Activated effector memory CD4-positive, alpha-beta T cell treated with Interleukin-2 at 50 U/mL for 16 hours (primary cell): ENCODE measurements around the gene POU3F1.

ENCODE experiments used
- DNase-seq: peaks from one replicate; pipeline ENCODE4 v3.0.0-alpha.2; 2020

The POU3F1 gene

DNA sequence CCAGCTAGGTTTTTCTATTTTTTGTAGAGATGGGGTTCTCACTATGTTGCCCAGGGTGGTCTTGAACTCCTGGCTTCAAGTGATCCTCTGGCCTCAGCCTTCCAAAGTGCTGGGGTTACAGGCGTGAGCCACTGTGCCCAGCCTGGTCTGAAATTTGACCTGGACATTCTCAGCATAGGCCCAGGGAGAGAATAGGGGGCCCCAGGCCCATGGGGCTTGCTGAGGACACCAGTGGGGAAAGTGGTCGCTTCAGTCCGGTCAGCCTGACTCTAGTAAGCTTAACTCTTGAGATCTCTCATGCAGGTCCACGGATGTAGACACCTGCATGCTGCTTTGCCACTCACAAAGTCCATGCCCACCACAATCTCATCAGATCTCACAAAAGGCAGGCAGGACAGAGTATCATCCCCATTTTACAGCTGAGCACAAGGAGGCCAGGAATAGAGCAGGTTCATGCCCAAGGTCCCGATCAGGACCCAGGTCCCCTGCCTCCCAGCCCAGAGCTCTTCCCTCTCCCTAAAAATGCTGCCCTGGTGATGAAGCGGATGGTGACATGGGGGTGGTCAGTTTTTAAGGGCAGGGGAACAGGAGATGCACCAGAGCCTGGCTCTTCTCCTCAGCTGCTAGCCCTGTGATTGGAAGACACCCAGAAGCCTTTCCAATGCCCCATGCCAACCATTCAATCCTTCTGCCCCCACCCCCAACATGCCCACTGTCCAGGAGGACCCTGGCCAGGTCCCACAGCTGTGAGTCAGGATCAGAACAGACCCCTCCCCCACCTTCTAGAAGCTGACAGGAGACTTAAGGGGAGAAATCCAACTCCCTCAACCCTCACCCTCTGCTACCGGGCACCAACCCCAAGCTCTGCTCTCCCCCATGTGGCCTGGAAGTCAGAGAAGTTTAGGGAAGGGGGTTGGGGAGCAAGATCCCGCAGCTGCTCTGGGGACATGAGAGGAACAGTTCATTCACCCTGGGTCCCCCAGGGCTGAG is 43.0 kb downstream of the POU3F1 start:
- no peak for DNase-seq

DNA sequence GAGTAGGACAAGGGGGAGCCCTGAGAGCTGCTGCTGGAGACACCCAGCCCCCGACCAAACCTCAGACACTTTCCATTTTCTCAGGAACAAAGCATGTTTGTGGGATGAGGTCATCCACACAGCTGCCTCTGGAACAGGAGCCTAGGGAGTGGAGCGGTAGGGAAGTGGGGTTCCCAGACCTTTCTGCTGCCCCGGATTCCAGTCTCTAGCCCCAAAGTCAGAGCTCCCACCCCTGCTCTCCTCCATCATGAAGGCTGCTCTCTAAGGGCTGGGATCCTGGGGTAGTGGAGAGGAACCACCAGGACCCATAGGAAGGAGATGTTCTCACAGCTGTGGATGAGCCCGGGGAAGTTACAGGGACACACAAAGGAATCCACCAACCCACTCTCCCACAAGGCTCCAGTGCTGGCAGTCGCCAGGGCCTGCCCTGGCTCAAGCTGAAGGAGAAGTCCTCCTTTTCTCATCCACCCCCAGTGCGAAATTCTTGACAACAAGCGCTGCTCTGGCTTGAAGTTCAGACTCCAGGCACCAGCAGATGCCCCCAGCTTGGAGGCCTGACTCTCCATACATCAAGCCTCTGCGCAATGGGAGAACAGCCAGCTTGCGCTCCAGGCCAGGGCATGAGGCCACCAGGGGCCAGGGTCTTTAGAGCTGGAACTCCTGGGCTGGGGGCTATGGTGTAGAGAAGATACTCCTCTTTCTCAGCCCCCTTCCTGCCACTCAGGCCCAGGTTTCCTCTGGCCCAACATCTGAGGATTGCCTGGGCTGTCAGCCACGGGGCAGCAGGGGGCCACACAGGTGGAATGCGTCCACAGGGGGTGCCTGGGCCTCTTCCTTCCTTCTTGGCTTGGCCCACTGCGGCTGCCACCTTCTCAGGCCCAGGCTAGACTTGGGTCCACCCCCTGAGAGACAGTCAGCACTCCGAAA is 45.8 kb downstream of the POU3F1 start:
- no peak for DNase-seq

DNA sequence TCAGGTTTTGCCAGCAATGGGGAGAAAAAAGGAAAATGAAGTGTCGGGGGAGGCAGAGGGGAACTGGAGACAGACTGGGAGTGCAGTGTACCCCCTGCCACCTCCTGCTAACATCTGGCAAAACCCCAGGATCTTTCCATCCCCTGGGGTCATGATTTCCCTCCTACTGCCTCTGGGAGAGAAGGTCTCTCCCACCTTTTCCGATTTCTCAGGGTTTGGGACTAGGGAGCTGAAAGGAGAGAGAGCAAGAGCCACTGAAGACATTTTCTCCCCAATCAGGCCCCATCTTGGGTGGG is 46.4 kb downstream of the POU3F1 start:
- no peak for DNase-seq

DNA sequence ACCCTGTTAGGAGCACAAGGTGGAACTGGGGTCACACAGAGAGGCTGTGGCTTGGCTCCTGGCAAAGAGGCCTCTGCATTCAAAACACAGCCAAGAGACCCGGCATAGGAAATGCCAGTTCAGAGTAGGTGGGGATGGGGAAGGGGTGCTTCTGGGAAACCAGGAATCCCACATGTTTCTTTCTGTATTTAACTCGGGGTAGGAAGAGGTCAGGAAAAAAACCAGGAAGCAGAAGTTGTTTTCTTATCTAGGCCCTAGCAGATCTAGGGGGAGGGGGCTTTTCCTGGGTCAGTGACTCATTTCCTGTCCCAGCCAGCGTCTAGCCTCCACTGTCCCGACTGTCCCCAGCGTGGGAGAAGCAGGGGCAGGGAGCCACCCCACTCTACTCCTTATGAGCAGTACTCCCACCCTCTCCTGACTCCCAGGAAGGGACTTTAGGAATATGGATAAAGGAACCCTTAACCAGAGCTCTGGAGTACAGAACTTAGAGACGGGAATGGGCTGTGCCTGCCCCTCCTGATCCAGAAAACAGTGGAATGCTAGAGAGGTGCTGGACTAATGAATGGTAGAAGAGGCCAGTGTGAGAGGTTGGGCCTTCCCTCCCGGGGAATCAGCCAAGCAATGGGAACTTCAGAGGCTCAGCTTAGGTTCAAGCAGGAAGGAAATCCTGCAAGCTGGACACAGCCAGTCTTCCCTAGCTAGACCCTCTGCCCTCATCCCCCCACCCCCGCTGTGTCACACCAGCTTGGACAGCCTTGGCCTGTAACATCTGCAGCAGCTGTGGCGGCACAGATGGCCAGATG is 47.0 kb downstream of the POU3F1 start:
- no peak for DNase-seq

DNA sequence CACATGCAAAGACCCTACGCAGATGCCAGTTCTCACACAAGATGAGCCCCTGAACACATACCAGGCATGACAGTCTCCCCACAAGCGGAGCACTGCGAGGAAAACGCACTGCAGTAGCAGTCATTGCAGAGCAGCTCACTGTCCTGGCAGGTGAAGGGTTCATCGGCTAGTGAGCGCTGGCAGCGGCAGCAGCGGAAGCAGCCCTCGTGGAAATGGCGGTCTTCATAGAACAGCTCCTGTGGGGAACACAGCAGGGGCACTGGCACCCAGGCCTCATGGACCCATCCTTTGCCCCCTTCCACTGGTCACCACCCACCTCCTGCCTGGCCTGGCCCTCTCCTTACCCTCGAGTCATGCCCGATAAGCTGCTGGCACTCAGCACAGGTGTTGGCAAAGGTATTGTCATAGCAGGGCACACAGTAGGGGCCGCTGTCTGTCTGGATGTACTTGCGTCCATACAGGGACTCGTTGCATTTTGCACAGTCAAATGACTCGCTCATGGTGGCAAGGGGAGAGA is 47.6 kb downstream of the POU3F1 start:
- no peak for DNase-seq

DNA sequence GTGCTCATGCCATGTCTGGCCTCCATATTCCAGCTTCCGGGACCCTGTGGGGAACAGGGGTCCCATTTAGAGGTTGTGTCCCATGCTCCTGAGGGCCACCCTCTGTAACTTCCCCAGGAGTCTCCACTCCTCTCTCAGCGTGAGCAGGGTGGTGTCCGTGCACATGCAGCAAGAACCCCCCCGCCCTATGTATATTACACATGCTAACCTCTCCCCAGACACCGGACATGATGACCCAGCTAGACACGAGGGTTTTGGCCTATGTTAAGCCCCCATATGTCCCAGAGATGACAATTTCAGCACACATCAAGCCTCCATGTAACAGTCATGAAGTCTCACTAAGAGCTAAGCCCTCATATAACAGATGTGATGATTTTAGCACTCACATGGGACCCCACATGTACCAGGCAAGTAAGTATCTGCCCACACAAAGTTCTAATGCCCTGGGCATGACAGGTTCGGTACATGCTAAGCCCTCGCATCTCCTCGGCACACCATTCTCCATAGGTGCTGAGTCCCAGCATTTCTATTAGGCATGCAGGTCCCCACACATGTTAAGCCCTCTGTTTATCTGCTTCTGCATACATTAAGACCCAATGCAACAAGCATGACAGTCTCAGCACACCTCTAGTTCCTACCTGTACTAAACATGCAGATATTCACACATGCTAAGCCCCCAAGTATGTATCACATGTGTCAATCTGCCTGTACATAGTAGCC is 48.3 kb downstream of the POU3F1 start:
- no peak for DNase-seq

DNA sequence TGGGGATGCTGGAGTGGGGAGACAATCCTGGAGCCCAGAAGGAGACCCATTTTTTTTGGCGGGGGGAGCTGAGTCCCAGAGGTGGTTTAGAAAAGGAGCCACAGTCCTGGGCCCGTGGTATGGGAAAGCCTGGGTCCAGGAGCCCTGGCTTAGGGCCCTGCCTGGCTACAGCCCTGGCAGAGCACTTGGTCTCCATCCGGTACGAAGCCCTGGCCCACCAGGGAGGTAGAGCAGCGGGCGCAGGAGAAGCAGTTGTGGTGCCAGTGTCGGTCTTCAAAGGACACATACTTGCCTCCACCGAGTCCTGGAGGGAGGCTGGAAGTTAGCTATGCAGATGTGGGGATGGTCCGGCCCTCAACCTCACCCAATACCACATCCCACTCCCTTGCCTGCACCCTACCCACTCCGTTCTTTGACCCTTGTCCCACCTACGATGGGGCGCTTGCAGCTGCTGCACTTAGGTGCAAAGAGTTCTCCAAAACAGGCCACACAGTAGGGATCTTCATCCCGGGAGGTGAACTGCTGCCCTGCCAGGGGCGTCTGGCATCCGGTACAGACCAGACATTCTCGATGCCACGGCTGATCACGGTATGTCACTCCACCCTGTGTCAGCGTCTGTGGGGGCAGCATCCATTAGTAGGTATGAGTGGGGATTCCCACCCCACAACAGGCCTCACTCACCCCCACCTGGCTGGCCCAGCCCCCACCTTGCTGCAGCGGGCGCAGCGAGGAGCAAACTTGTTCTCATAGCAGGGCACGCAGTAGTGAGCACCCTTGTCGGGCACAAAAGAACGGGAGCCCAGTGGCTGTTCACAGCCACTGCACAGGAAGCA is 49.1 kb downstream of the POU3F1 start:
- no peak for DNase-seq

DNA sequence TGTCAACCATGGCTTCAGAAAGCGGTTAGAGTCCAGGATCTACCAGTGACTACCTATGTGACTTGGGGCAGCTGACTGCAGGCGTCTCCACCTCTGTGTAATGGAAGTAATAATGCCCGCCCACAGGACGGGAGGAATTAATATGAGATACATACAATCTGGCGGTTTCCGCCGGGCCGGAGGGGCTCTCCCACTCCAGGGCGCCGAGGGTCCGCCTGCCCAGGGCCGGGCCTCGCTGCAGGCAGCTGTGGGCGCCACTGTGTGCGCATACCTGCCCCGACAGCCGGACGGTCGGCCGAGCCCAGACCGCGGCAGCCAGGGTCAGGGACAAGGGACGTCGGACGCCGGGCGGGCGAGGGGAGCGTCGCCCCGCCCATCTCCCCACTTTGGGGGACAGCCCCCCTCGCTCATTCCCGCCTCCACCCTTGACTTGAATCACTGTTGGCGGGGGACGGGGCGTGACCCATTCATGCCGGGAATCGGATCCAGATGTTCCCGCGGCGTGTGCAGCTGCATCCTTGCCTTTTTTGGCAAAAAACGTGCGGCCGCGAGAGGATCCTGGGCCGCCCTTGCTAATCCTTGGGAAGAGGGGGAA is 50.7 kb downstream of the POU3F1 start:
- peak; percentile 18 for DNase-seq

DNA sequence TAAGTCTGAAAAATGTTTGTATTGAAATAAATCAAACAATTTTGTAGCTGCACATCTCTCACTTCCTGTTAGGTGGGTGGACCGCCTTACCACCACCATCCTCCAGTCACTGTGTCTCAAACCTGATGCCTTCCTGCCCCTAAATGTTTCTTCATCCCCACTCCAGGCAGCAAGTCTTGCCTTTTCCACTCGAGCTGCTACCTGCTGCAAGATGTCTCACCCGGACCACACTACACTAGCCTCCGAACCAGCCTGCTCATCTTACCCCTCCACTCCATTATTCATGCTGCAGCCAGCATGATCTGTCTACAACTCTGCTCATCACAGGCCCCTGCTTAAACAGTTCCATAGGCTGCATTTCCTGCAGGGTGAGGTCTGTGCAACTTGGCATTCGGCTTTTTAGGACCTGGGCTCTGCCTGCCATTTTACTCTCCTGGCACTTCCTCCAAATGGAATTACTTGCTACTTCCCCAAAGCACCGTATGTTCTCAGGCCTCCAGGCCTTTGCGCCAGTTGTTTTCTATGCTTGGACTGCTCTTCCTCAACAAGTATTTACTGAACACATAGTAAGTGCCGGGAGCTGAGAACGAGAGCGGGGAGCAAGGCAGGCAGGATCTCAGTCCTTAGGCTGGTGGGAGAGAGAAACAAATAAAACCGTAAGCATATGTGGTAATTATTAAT is 51.6 kb downstream of the POU3F1 start:
- DNase-seq, result no peak
